Measurements from ENCODE around the gene CD40. TPM values are rescaled to one million over a fixed set of nuclear protein-coding genes. Genes with fewer than 3 reads are reported as not detected.
A peak's percentile ranks its signal among the peaks of the same experiment; 100 is the strongest.

Gene CD40
- total RNA-seq, 6 experiments from 2014 or later, result 8.8 to 11.7 (median 9.4) TPM

DNA sequence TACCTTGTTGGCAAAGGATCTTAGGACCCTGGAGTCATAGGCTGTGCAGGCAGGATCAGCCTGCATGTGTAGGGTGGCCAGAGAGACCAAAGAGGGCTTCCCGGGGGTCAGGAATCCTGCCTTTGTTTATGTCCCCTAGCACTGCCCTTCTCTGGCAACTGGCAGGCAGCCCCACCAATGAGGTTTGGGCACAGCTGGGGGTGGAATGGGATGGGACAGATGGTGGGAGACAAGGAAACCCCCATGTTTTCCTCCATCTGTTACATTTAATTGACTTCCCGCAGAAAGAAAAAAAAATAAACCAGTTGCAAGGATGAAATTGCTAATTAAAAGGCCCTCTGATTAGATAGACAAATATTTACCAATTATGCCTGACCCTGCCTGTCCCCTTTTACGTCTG lies 27.6 kb downstream of the CD40 start:
- no peak overlapping the region for H3K27ac ChIP-seq
- H3K4me3 ChIP-seq, result no peak overlapping the region
- 31% methylated on average over 3 of the region's 3 CpGs for WGBS (ENCODE audit: insufficient coverage, low coverage, low lambda C conversion rate, missing lambda C conversion rate)
- no peaks in the 10 kb centered on the region for H3K36me3 ChIP-seq
- no peak for DNase-seq
- intact Hi-C loops (cut with DNase I), result no loop called here
- H3K27me3 ChIP-seq, result no peaks in the 10 kb centered on the region
- ATAC-seq, result no peak
- H3K9me3 ChIP-seq, result no peaks in the 10 kb centered on the region
- TF ChIP-seq POLR2A (IDR thresholded peaks at IDR 0.05) (no peak), CTCF (IDR thresholded peaks at IDR 0.05) (no peak)
- no peaks in the 10 kb centered on the region for H3K4me1 ChIP-seq

- Histone ChIP-seq H3K4me3 (no peak overlapping the region), H3K9me3 (no peaks in the 10 kb centered on the region), H3K36me3 (no peaks in the 10 kb centered on the region), H3K4me1 (no peaks in the 10 kb centered on the region), H3K27me3 (no peaks in the 10 kb centered on the region), H3K27ac (no peak overlapping the region)
- no peak for DNase-seq
- TF ChIP-seq CTCF (IDR thresholded peaks at IDR 0.05), result no peak
- no peak for TF ChIP-seq POLR2A (IDR thresholded peaks at IDR 0.05)
- 60% methylated on average over 13 of the region's 14 CpGs for WGBS (ENCODE audit: insufficient coverage, low coverage, low lambda C conversion rate, missing lambda C conversion rate)
- ATAC-seq, result no peak
- intact Hi-C loops (cut with DNase I), result no loop called here
Measured at GRCh38 chr20:46148313-46149208, 30.4 kb downstream of the CD40 start.

DNA sequence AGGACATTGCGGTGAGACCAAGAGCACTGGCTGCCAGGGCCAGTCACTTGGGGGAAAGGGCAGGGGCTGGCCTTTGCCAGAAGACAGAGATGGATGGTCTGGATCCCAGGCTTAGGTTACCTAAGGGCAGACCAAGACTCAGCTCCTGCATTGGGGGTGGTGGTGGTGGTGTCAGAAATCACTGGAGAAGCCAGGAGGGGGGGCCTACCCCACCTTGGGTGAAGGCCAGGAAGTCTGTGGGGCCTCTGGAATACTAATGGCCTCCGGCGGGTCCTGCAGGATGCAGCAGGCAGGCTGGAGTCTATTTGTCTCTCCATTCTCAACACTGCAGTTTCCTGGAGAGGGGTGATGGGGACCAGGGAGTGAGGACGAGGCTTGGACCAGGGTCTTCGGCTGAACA lies 32.8 kb downstream of the CD40 start:
- Histone ChIP-seq H3K27ac (no peak overlapping the region), H3K4me1 (no peaks in the 10 kb centered on the region), H3K36me3 (no peaks in the 10 kb centered on the region), H3K9me3 (no peaks in the 10 kb centered on the region), H3K4me3 (no peak overlapping the region), H3K27me3 (no peaks in the 10 kb centered on the region)
- ATAC-seq, result no peak
- DNase-seq, result no peak
- WGBS (ENCODE audit: insufficient coverage, low coverage, low lambda C conversion rate, missing lambda C conversion rate), result 49% methylated on average over 5 of the region's 5 CpGs
- TF ChIP-seq CTCF (IDR thresholded peaks at IDR 0.05), result no peak
- no peak for TF ChIP-seq POLR2A (IDR thresholded peaks at IDR 0.05)
- intact Hi-C loops (cut with DNase I), result no loop called here

DNA sequence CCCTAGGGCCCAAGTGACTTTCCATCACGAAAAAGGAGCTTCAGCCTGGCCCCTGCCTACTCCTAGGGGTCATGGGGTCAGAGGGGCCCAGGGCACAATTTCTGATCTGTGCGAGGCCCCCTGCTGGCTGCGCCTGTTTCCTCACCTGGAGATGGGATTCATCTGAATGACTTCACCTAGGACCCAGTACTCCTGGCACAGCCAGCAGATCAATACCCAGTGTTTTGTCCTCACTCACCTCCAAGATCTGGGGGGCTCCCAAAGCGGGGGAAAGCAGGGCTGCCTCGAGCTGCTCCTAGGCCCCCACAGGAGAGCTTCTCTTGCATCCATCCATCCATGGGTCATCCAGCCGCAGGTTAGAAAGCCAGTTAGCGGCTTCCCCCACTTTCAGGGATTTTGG lies 33.8 kb downstream of the CD40 start:
- intact Hi-C loops (cut with DNase I), result no loop called here

More for the DNA sequence above, 33.8 kb downstream of the CD40 start:
- WGBS (ENCODE audit: insufficient coverage, low coverage, low lambda C conversion rate, missing lambda C conversion rate), result 17% methylated on average over 2 of the region's 7 CpGs
- H3K36me3 ChIP-seq, result no peaks in the 10 kb centered on the region
- no peak overlapping the region for H3K4me3 ChIP-seq
- DNase-seq, result no peak
- H3K27me3 ChIP-seq, result no peaks in the 10 kb centered on the region
- no peak overlapping the region for H3K27ac ChIP-seq
- no peaks in the 10 kb centered on the region for H3K4me1 ChIP-seq
- ATAC-seq, result no peak
- TF ChIP-seq CTCF (IDR thresholded peaks at IDR 0.05) (peak in 2 of 4 donors; percentile 16 to 27), POLR2A (IDR thresholded peaks at IDR 0.05) (no peak)
- H3K9me3 ChIP-seq, result no peaks in the 10 kb centered on the region
